ENCODE data around the gene DNAJB1. TPM values are rescaled to one million over a fixed set of nuclear protein-coding genes. Genes with fewer than 3 reads are reported as not detected.
A peak's percentile ranks its signal among the peaks of the same experiment; 100 is the strongest.

The DNAJB1 gene
- total RNA-seq, 2 experiments from 2014 or later = 48.1 to 49.5 TPM

GRCh38 chr19:14530005-14530348 is 11.8 kb upstream of the DNAJB1 start:
- peak overlapping the region; percentile 94 for H3K27ac Mint-ChIP-seq
- peaks cover 48% of the 10 kb centered on the region for H3K4me1 Mint-ChIP-seq (ENCODE audit: low read depth)
- no peaks in the 10 kb centered on the region for H3K9me3 Mint-ChIP-seq
- CTCF ChIA-PET = no interaction called here
- DNase-seq = no peak
- H3K27me3 Mint-ChIP-seq (ENCODE audit: low read depth) = no peaks in the 10 kb centered on the region
- peak overlapping the region; percentile 99 for H3K4me3 Mint-ChIP-seq
- H3K36me3 Mint-ChIP-seq (ENCODE audit: low read depth) = peaks cover 4% of the 10 kb centered on the region
- intact Hi-C loops (cut with micrococcal nuclease) = no loop called here

- CTCF ChIA-PET = no interaction called here
- intact Hi-C loops (cut with micrococcal nuclease) = loop anchor here (1.0 kb wide), 2 partner anchors 11 to 43 kb away; partner anchors contain the start of genes DNAJB1 and NDUFB7
- no peaks in the 10 kb centered on the region for H3K27me3 Mint-ChIP-seq (ENCODE audit: low read depth)
- peaks cover 43% of the 10 kb centered on the region for H3K4me1 Mint-ChIP-seq (ENCODE audit: low read depth)
- DNase-seq = peak; percentile 100
- H3K36me3 Mint-ChIP-seq (ENCODE audit: low read depth) = peaks cover 2% of the 10 kb centered on the region
- no peaks in the 10 kb centered on the region for H3K9me3 Mint-ChIP-seq
- H3K27ac Mint-ChIP-seq = peak within 1 kb of the TSS; percentile 94
- H3K4me3 Mint-ChIP-seq = peak within 1 kb of the TSS; percentile 99
Measured at GRCh38 chr19:14529254-14530004, 11.2 kb upstream of the DNAJB1 start, which contains the start of gene TECR. TSS of gene TECR (plus strand) at chr19:14529594. CDS start at chr19:14529697, 103 bp downstream.

GRCh38 chr19:14528419-14529253 is 10.4 kb upstream of the DNAJB1 start:
- CTCF ChIA-PET = interaction anchor here (0.7 kb wide), 1 partner anchor 261 kb away, joined by 3 read pairs; no protein-coding TSS in a partner anchor
- H3K9me3 Mint-ChIP-seq = no peaks in the 10 kb centered on the region
- peak overlapping the region; percentile 94 for H3K27ac Mint-ChIP-seq
- H3K4me3 Mint-ChIP-seq = peak overlapping the region; percentile 99
- no peaks in the 10 kb centered on the region for H3K27me3 Mint-ChIP-seq (ENCODE audit: low read depth)
- no peak for DNase-seq
- peaks cover 46% of the 10 kb centered on the region for H3K4me1 Mint-ChIP-seq (ENCODE audit: low read depth)
- H3K36me3 Mint-ChIP-seq (ENCODE audit: low read depth) = peaks cover 2% of the 10 kb centered on the region
- intact Hi-C loops (cut with micrococcal nuclease) = loop anchor here (1.0 kb wide), 2 partner anchors 10 to 44 kb away; partner anchors contain the start of genes DNAJB1 and NDUFB7

- no peaks in the 10 kb centered on the region for H3K27me3 Mint-ChIP-seq (ENCODE audit: low read depth)
- CTCF ChIA-PET = interaction anchor here (0.6 to 1.0 kb wide), 4 partner anchors 12 to 43 kb away, joined by 3 to 4 read pairs (median 3); no protein-coding TSS in a partner anchor
- H3K27ac Mint-ChIP-seq = no peak overlapping the region
- intact Hi-C loops (cut with micrococcal nuclease) = no loop called here
- no peak overlapping the region for H3K4me3 Mint-ChIP-seq
- no peak for DNase-seq
- peaks cover 52% of the 10 kb centered on the region for H3K4me1 Mint-ChIP-seq (ENCODE audit: low read depth)
- H3K9me3 Mint-ChIP-seq = no peaks in the 10 kb centered on the region
- peaks cover 2% of the 10 kb centered on the region for H3K36me3 Mint-ChIP-seq (ENCODE audit: low read depth)
Measured at GRCh38 chr19:14526423-14526822, 8.2 kb upstream of the DNAJB1 start.

GRCh38 chr19:14525729-14526128 is 7.5 kb upstream of the DNAJB1 start:
- no peaks in the 10 kb centered on the region for H3K27me3 Mint-ChIP-seq (ENCODE audit: low read depth)
- H3K4me3 Mint-ChIP-seq = no peak overlapping the region
- no peak overlapping the region for H3K27ac Mint-ChIP-seq
- no peaks in the 10 kb centered on the region for H3K9me3 Mint-ChIP-seq
- DNase-seq = no peak
- intact Hi-C loops (cut with micrococcal nuclease) = no loop called here
- CTCF ChIA-PET = interaction anchor here (0.5 to 1.0 kb wide), 7 partner anchors 13 to 42 kb away, joined by 3 to 4 read pairs (median 3); no protein-coding TSS in a partner anchor
- peaks cover 1% of the 10 kb centered on the region for H3K36me3 Mint-ChIP-seq (ENCODE audit: low read depth)
- peaks cover 46% of the 10 kb centered on the region for H3K4me1 Mint-ChIP-seq (ENCODE audit: low read depth)

GRCh38 chr19:14520543-14520942 is 2.3 kb upstream of the DNAJB1 start:
- no peak for DNase-seq
- H3K27me3 Mint-ChIP-seq (ENCODE audit: low read depth) = no peaks in the 10 kb centered on the region
- peaks cover 59% of the 10 kb centered on the region for H3K4me1 Mint-ChIP-seq (ENCODE audit: low read depth)
- H3K4me3 Mint-ChIP-seq = no peak overlapping the region
- CTCF ChIA-PET = interaction anchor here (0.7 to 1.1 kb wide), 2 partner anchors 15 to 159 kb away, joined by 4 read pairs; no protein-coding TSS in a partner anchor
- H3K27ac Mint-ChIP-seq = peak overlapping the region; percentile 91
- peaks cover 22% of the 10 kb centered on the region for H3K36me3 Mint-ChIP-seq (ENCODE audit: low read depth)
- H3K9me3 Mint-ChIP-seq = no peaks in the 10 kb centered on the region
- intact Hi-C loops (cut with micrococcal nuclease) = loop anchor here (5.0 kb wide), 1 partner anchor 138 kb away; the partner anchor contains the start of gene ADGRE5

- Mint-ChIP-seq H3K9me3 (no peaks in the 10 kb centered on the region), H3K27ac (peak overlapping the region; percentile 91), H3K27me3 (ENCODE audit: low read depth) (no peaks in the 10 kb centered on the region), H3K4me1 (ENCODE audit: low read depth) (peaks cover 65% of the 10 kb centered on the region), H3K36me3 (ENCODE audit: low read depth) (peaks cover 28% of the 10 kb centered on the region), H3K4me3 (peak overlapping the region; percentile 84)
- peak; percentile 55 for DNase-seq
- CTCF ChIA-PET = interaction anchor here (1.4 kb wide), 1 partner anchor 14 kb away, joined by 4 read pairs; no protein-coding TSS in a partner anchor
- intact Hi-C loops (cut with micrococcal nuclease) = loop anchor here (5.0 kb wide), 2 partner anchors 138 to 167 kb away; partner anchors contain the start of gene ADGRE5
Measured at GRCh38 chr19:14519860-14520407, 1.7 kb upstream of the DNAJB1 start.

- no peaks in the 10 kb centered on the region for H3K9me3 Mint-ChIP-seq
- peaks cover 71% of the 10 kb centered on the region for H3K4me1 Mint-ChIP-seq (ENCODE audit: low read depth)
- DNase-seq = no peak
- intact Hi-C loops (cut with micrococcal nuclease) = loop anchor here (5.0 kb wide), 1 partner anchor 168 kb away; no protein-coding TSS in a partner anchor
- H3K27ac Mint-ChIP-seq = peak overlapping the region; percentile 91
- CTCF ChIA-PET = interaction anchor here (1.2 to 1.4 kb wide), 2 partner anchors 14 to 39 kb away, joined by 3 to 4 read pairs; no protein-coding TSS in a partner anchor
- H3K27me3 Mint-ChIP-seq (ENCODE audit: low read depth) = no peaks in the 10 kb centered on the region
- peaks cover 34% of the 10 kb centered on the region for H3K36me3 Mint-ChIP-seq (ENCODE audit: low read depth)
- H3K4me3 Mint-ChIP-seq = peak overlapping the region; percentile 84
Measured at GRCh38 chr19:14519245-14519859, 1.2 kb upstream of the DNAJB1 start.

- no peak for DNase-seq
- no peaks in the 10 kb centered on the region for H3K9me3 Mint-ChIP-seq
- H3K27me3 Mint-ChIP-seq (ENCODE audit: low read depth) = no peaks in the 10 kb centered on the region
- peaks cover 58% of the 10 kb centered on the region for H3K4me1 Mint-ChIP-seq (ENCODE audit: low read depth)
- H3K4me3 Mint-ChIP-seq = peak overlapping the region; percentile 89
- H3K36me3 Mint-ChIP-seq (ENCODE audit: low read depth) = peaks cover 36% of the 10 kb centered on the region
- H3K27ac Mint-ChIP-seq = peak overlapping the region; percentile 83
- CTCF ChIA-PET = interaction anchor here (0.6 to 1.7 kb wide), 5 partner anchors 11 to 38 kb away, joined by 3 to 6 read pairs (median 3); no protein-coding TSS in a partner anchor
- intact Hi-C loops (cut with micrococcal nuclease) = loop anchor here (5.0 kb wide), 1 partner anchor 170 kb away; no protein-coding TSS in a partner anchor
Measured at GRCh38 chr19:14517446-14517839, 754 bp downstream of the DNAJB1 start.

GRCh38 chr19:14516746-14517438 is 1.3 kb downstream of the DNAJB1 start:
- H3K36me3 Mint-ChIP-seq (ENCODE audit: low read depth) = peaks cover 36% of the 10 kb centered on the region

More at GRCh38 chr19:14516746-14517438, 1.3 kb downstream of the DNAJB1 start:
- H3K27ac Mint-ChIP-seq = peak overlapping the region; percentile 83
- no peaks in the 10 kb centered on the region for H3K9me3 Mint-ChIP-seq
- CTCF ChIA-PET = interaction anchor here (0.6 to 1.0 kb wide), 5 partner anchors 10 to 37 kb away, joined by 3 to 6 read pairs (median 3); no protein-coding TSS in a partner anchor
- peaks cover 53% of the 10 kb centered on the region for H3K4me1 Mint-ChIP-seq (ENCODE audit: low read depth)
- intact Hi-C loops (cut with micrococcal nuclease) = loop anchor here (5.0 kb wide), 1 partner anchor 170 kb away; no protein-coding TSS in a partner anchor
- no peak for DNase-seq
- H3K27me3 Mint-ChIP-seq (ENCODE audit: low read depth) = no peaks in the 10 kb centered on the region
- peak overlapping the region; percentile 89 for H3K4me3 Mint-ChIP-seq
